Measurements from ENCODE around the gene TMEM100. TPM values are rescaled to one million over a fixed set of nuclear protein-coding genes. Genes with fewer than 3 reads are reported as not detected.

Gene TMEM100
- polyA plus RNA-seq, 1 donor from 2014 or later, result not detected

DNA sequence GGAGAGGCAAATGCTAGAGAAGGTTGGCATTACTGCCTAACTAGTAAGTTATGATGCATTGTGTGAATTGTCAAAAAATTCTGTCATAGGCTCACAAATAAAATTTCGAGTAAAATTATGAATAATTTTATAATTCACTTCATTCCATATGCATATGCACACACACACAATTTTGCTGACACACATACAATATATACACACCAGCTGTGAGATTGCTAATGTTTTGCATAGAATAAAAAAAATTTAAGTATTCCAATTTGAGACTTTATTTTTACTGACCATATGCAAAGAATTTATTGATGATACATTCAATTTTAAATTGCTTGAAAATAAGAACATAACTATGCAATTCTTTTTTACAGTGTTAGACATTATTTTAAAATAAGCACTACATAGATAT is 6.8 kb upstream of the TMEM100 start:
- Histone ChIP-seq H3K9me3 (ENCODE audit: low read length) (no peaks in the 10 kb centered on the region), H3K36me3 (ENCODE audit: insufficient read depth, low read length) (no peaks in the 10 kb centered on the region), H3K4me2 (ENCODE audit: low read length) (no peak overlapping the region), H4K20me1 (ENCODE audit: insufficient read depth) (no peaks in the 10 kb centered on the region), H3K79me2 (replicated peaks; ENCODE audit: insufficient read depth, low read length) (no peaks in the 10 kb centered on the region), H3K4me3 (ENCODE audit: low read length) (no peak overlapping the region), H2AFZ (ENCODE audit: low read depth, low read length) (no peak overlapping the region), H3F3A (ENCODE audit: insufficient read depth, low read length, poor library complexity, severe bottlenecking) (no peaks in the 10 kb centered on the region), H3K27me3 (ENCODE audit: insufficient read depth, low read depth, low read length) (no peaks in the 10 kb centered on the region), H3K9me2 (ENCODE audit: insufficient read depth, low read length) (no peaks in the 10 kb centered on the region), H3K9ac (ENCODE audit: low read length) (no peak overlapping the region), H3K27ac (ENCODE audit: low read length) (no peak overlapping the region)
- no peak for TF ChIP-seq RAD21 (conservative IDR thresholded peaks at IDR 0.05)
- TF ChIP-seq TAF1 (IDR thresholded peaks at IDR 0.05; ENCODE audit: low read depth), result no peak
- no peak for TF ChIP-seq EP300 (conservative IDR thresholded peaks at IDR 0.05; ENCODE audit: poor library complexity, severe bottlenecking)
- TF ChIP-seq, protein P1, sequence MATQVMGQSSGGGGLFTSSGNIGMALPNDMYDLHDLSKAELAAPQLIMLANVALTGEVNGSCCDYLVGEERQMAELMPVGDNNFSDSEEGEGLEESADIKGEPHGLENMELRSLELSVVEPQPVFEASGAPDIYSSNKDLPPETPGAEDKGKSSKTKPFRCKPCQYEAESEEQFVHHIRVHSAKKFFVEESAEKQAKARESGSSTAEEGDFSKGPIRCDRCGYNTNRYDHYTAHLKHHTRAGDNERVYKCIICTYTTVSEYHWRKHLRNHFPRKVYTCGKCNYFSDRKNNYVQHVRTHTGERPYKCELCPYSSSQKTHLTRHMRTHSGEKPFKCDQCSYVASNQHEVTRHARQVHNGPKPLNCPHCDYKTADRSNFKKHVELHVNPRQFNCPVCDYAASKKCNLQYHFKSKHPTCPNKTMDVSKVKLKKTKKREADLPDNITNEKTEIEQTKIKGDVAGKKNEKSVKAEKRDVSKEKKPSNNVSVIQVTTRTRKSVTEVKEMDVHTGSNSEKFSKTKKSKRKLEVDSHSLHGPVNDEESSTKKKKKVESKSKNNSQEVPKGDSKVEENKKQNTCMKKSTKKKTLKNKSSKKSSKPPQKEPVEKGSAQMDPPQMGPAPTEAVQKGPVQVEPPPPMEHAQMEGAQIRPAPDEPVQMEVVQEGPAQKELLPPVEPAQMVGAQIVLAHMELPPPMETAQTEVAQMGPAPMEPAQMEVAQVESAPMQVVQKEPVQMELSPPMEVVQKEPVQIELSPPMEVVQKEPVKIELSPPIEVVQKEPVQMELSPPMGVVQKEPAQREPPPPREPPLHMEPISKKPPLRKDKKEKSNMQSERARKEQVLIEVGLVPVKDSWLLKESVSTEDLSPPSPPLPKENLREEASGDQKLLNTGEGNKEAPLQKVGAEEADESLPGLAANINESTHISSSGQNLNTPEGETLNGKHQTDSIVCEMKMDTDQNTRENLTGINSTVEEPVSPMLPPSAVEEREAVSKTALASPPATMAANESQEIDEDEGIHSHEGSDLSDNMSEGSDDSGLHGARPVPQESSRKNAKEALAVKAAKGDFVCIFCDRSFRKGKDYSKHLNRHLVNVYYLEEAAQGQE (IDR thresholded peaks at IDR 0.05; ENCODE audit: borderline replicate concordance), result no peak
- TF ChIP-seq EZH2 (IDR thresholded peaks at IDR 0.05; ENCODE audit: borderline replicate concordance, insufficient read depth, low read length, poor library complexity, severe bottlenecking), result no peak
- TF ChIP-seq MXI1 (conservative IDR thresholded peaks at IDR 0.05; ENCODE audit: poor library complexity, severe bottlenecking), result no peak
- TF ChIP-seq, protein P2, sequence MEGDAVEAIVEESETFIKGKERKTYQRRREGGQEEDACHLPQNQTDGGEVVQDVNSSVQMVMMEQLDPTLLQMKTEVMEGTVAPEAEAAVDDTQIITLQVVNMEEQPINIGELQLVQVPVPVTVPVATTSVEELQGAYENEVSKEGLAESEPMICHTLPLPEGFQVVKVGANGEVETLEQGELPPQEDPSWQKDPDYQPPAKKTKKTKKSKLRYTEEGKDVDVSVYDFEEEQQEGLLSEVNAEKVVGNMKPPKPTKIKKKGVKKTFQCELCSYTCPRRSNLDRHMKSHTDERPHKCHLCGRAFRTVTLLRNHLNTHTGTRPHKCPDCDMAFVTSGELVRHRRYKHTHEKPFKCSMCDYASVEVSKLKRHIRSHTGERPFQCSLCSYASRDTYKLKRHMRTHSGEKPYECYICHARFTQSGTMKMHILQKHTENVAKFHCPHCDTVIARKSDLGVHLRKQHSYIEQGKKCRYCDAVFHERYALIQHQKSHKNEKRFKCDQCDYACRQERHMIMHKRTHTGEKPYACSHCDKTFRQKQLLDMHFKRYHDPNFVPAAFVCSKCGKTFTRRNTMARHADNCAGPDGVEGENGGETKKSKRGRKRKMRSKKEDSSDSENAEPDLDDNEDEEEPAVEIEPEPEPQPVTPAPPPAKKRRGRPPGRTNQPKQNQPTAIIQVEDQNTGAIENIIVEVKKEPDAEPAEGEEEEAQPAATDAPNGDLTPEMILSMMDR (IDR thresholded peaks at IDR 0.05; ENCODE audit: poor library complexity, severe bottlenecking), result no peak
- TF ChIP-seq SMC3 (conservative IDR thresholded peaks at IDR 0.05; ENCODE audit: poor library complexity), result no peak
- no peak for TF ChIP-seq POLR2AphosphoS5 (IDR thresholded peaks at IDR 0.05)

DNA sequence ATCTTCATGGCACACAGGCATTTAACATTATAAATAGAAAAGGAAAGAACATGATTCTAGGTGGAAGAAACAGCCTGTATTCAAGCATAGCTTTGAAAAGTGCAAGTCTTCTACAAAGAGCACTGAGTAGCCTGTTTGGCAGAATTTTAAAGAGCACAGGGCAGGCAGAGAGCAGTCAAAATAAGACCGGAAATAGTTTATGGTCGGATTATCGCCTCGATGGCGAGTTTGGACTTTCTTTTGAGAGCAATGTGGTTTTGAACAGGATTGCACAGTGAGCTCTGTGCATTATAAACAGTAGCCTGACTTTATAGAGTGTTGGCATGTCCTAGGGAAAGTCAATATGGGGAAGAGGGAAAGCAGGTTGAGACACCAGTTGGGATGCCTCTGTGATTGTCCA is 6.2 kb upstream of the TMEM100 start:
- H3F3A ChIP-seq (ENCODE audit: insufficient read depth, low read length, poor library complexity, severe bottlenecking), result no peaks in the 10 kb centered on the region
- no peak overlapping the region for H3K27ac ChIP-seq (ENCODE audit: low read length)
- no peak overlapping the region for H3K4me2 ChIP-seq (ENCODE audit: low read length)
- H3K9me2 ChIP-seq (ENCODE audit: insufficient read depth, low read length), result no peaks in the 10 kb centered on the region
- H2AFZ ChIP-seq (ENCODE audit: low read depth, low read length), result no peak overlapping the region
- no peak overlapping the region for H3K9ac ChIP-seq (ENCODE audit: low read length)
- no peaks in the 10 kb centered on the region for H3K9me3 ChIP-seq (ENCODE audit: low read length)
- H3K79me2 ChIP-seq (replicated peaks; ENCODE audit: insufficient read depth, low read length), result no peaks in the 10 kb centered on the region
- no peaks in the 10 kb centered on the region for H3K27me3 ChIP-seq (ENCODE audit: insufficient read depth, low read depth, low read length)
- no peaks in the 10 kb centered on the region for H4K20me1 ChIP-seq (ENCODE audit: insufficient read depth)
- no peak overlapping the region for H3K4me3 ChIP-seq (ENCODE audit: low read length)
- TF ChIP-seq TAF1 (IDR thresholded peaks at IDR 0.05; ENCODE audit: low read depth) (no peak), RAD21 (conservative IDR thresholded peaks at IDR 0.05) (no peak), POLR2AphosphoS5 (IDR thresholded peaks at IDR 0.05) (no peak), EZH2 (IDR thresholded peaks at IDR 0.05; ENCODE audit: borderline replicate concordance, insufficient read depth, low read length, poor library complexity, severe bottlenecking) (no peak), SMC3 (conservative IDR thresholded peaks at IDR 0.05; ENCODE audit: poor library complexity) (no peak), EP300 (conservative IDR thresholded peaks at IDR 0.05; ENCODE audit: poor library complexity, severe bottlenecking) (no peak), MXI1 (conservative IDR thresholded peaks at IDR 0.05; ENCODE audit: poor library complexity, severe bottlenecking) (no peak)
- TF ChIP-seq, protein P2 (IDR thresholded peaks at IDR 0.05; ENCODE audit: poor library complexity, severe bottlenecking), result no peak
- TF ChIP-seq, protein P1 (IDR thresholded peaks at IDR 0.05; ENCODE audit: borderline replicate concordance), result no peak
- H3K36me3 ChIP-seq (ENCODE audit: insufficient read depth, low read length), result no peaks in the 10 kb centered on the region
